COLO668 (cell line): ENCODE data around the gene PDS5B.
"Not testable (repeated sequence)": the region's sequence is repeated elsewhere in the genome, so short reads cannot be mapped to it uniquely, and the experiment has no call there.

Experiments used
- DNase-seq: peaks from one replicate; lab custom pipeline; 2025; ENCODE audit not compliant: unreplicated experiment; lab: John Stamatoyannopoulos, UW

PDS5B gene

GRCh38 chr13:32645854-32646253 lies 59.6 kb downstream of the PDS5B start:
- DNase-seq: no peak

GRCh38 chr13:32647926-32648325 lies 61.7 kb downstream of the PDS5B start:
- no peak for DNase-seq

GRCh38 chr13:32650705-32651311 lies 64.6 kb downstream of the PDS5B start:
- DNase-seq: peak; percentile 66

DNA sequence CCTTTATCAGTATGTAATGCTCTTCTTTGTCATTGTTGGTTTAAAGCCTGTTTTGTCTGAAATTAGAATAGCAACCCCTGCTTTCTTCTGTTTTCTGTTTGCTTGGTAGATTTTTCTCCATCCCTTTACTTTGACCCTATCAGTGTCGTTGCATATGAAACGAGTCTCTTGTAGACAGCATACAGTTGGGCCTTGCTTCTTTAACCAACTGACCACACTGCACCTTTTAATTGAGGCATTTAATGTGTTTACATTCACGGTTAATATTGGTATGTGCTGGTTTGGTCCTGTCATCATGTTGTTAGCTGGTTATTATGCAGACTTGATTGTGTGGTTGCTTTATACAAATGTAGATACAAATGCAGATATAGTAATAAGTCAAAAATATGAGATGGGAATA lies 71.1 kb downstream of the PDS5B start:
- no peak for DNase-seq

DNA sequence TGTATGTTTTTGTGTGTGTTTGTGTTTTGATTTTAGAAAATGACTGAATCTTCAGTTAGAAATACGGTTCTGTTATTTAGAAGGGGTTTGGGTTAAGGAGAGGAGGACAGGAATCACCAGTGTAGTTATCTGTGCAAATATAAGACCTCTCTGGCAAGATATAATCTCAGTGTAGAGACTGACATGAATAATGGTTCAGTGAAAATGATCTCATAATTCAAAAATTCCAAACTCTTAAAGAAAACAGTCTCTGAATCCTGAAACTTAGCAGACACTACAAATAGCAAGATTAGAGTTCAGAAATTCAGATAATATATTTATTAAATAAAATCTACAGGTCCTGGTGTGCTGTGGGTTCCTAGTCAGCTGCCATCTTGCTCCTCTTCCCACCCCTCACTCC lies 73.5 kb downstream of the PDS5B start:
- no peak for DNase-seq

DNA sequence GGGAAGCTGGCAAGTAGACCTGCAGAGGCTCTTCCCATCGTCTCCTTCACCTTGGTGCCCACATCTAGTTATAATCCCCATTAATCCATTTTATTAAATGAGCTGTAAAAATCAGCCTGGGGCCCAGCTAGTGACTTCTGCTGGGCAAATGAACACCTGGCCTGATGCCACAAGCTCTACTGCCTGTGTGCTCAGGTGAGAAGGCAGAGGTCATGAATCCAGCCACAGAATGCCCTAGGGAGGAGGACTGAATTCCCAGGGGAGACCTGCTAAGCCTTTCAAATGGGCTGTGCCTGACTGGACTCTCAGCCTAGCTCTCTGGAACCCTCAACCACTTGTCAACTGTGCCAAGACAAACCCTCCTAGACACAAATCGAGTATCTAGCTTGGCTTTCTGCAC lies 74.0 kb downstream of the PDS5B start:
- DNase-seq: peak; percentile 59

DNA sequence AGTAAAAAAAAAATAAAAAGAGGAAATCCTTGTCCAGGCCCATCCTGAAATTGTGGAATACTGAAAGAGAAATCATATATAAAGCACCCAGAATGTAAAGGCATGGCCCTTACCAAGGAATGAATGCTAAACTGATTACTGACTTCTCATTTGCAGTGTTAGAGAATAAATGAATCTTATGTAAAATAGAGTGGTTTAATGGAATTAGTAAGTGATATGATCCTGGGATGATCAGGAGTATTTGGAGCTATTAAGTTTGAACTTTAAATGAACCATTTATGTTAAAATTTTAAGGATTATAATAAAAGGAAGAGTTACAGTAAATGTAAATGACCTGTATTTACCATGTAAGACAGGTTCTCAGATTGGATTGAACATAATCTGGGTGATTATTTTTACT lies 75.4 kb downstream of the PDS5B start:
- DNase-seq: no peak

DNA sequence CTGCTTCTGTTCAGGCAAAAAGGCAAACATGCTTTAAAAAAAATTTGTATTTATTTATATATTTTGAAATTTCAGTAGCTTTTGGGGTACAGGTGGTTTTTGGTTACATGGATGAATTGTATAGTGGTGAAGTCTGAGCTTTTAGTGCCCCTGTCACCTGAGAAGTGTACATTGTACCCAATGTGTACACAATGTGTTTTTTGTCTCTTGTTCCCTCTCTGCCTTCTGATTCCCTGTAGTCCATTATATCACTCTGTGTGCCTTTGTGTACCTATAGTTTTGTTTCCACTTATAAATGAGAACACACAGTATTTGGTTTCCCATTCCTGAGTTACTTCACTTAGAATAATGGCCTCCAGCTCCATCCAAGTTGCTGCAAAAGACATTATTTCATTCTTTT lies 77.4 kb downstream of the PDS5B start:
- DNase-seq: peak; percentile 46

GRCh38 chr13:32666990-32667571 lies 80.8 kb downstream of the PDS5B start:
- no peak for DNase-seq

DNA sequence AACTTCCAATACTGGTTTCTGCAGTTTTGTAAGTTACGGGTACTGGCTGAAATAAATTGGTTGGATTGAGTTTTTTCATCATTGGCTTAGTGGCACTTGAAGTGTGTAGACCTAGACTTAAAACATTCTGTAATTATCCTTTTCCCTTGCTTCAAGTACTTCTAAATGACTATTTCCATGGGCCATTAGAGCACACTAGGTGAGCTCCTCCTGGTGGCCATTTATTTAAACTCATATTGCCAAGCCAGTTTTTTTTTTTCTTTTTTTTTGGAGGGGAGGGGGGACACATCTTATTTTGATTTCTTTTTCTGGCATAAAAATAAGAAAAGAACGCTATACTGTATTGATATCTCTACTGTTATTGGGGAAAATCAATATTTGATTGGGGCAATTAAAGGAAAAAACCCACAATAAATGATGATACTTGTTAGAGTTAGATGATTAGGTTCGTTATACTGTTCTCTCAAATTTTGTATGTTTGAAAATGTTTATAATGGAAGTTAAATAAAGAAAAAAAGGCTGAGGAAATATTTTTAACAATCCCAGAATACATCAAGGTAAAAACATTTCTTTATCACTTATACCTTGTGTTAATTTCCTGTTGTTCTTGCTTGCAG lies 82.9 kb downstream of the PDS5B start:
- no peak for DNase-seq

- DNase-seq: no peak
These were observed 88.3 kb downstream of the PDS5B start for GRCh38 chr13:32674503-32674902.

DNA sequence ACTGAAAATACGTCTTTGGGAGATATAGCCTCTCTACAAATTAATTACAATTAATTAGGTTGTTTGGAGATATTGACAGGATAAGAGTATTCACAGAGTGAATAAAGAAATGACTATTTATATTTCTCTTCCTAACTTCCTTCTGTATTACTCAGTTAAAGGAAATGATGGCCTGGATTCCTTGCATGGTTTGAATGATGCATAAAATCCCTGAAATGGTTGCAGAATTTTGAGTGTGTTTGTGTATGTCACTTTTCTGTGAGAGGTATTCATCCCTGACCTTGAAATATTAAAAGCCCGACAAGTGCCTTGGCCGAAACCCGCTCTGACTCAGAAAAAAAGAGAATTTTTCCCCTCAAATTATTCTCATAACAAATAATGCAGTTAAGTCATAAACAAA lies 90.0 kb downstream of the PDS5B start:
- no peak for DNase-seq

- DNase-seq: no peak
These were observed 95.9 kb downstream of the PDS5B start for GRCh38 chr13:32682130-32682529.

DNA sequence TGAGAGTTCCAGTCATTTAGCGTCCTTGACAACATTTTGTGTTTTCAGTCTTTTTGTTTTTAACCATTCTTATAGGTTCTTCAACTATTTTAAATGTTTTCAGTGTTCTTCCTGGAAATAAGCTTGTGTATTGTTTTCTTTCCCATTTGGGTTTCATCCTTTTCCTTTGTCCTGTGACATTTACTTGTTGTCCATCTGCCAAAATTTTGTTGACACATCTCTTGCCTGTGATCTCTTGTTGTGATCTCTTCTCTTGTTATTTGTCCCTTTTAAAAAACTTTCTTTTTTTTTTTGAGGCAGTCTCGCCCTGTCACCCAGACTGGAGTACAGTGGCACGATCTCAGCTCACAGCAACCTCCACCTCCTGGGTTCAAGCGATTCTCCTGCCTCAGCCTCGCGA lies 96.5 kb downstream of the PDS5B start:
- no peak for DNase-seq

- no peak for DNase-seq
These were observed 101.0 kb downstream of the PDS5B start for GRCh38 chr13:32687275-32687674.

DNA sequence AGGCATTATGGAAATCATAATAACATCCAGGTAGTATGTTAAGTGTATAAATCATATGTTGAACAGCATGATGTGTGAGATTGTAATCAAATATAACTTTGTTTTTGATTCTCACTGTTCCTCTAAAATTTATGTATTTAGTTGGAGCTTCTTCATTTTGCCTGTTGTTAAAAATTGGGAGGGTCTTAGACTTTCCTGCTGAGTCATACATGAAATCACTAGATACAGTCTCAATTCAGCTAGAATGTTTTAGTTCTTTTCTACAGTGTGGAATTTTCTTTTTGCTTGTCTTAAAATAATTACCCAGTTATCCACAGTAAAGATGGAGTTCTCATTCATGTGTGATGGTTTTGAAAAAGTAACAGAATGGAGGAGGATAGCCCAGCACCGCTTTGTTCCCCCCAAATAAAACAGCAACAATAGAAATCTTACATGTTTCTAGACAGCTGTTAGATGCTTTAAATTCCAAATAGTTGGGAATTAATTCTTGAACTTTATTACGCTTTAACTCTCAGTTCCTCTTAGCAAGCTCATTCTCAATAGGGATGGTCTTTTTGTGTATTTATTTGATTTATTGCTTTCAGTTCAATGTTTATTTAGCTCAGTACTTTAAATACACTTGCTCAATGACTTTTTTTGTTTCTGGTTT lies 109.5 kb downstream of the PDS5B start:
- no peak for DNase-seq

- DNase-seq: no peak
These were observed 121.2 kb downstream of the PDS5B start for GRCh38 chr13:32707471-32707870.

GRCh38 chr13:32713397-32713796 lies 127.1 kb downstream of the PDS5B start:
- DNase-seq: no peak

- DNase-seq: not testable (repeated sequence)
These were observed 129.9 kb downstream of the PDS5B start for GRCh38 chr13:32716201-32716600.

- no peak for DNase-seq
These were observed 133.8 kb downstream of the PDS5B start for GRCh38 chr13:32720026-32720425.

DNA sequence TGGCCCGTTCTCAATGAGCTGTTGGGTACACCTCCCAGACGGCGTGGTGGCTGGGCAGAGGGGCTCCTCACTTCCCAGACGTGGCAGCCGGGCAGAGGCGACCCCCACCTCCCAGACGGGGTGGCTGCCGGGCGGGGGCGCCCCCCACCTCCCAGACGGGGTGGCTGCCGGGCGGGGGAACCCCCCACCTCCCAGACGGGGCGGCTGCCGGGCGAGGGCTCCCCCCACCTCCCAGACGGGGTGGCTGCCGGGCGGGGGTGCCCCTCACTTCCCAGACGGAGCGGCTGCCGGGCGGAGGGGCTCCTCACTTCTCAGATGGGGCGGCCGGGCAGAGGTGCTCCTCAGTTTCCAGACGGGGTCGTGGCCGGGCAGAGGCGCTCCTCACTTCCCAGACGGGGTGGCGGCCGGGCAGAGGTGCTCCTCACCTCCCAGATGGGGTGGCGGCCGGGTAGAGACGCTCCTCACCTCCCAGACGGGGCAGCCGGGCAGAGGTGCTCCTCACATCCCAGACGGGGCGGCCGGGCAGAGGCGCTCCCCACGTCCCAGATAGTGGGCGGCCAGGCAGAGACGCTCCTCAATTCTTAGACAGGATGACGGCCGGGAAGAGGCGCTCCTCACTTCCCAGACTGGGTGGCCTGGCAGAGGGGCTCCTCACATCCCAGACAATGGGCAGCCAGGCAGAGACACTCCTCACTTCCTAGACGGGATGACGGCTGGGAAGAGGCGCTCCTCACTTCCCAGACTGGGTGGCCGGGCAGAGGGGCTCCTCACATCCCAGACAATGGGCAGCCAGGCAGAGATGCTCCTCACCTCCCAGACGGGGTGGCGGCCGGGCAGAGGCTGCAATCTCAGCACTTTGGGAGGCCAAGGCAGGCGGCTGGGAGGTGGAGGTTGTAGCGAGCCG lies 135.1 kb downstream of the PDS5B start:
- not testable (repeated sequence) for DNase-seq
